H7 (cell line): ENCODE results near the gene NFIC. TPM values are rescaled to one million over a fixed set of nuclear protein-coding genes. Genes with fewer than 3 reads are reported as not detected.
"Not testable (repeated sequence)": the region's sequence is repeated elsewhere in the genome, so short reads cannot be mapped to it uniquely, and the experiment has no call there.

Source experiments
- DNase-seq: peaks from one replicate; pipeline ENCODE4 v3.0.0; 2012
- H3K27me3 ChIP-seq: 2 replicates; pipeline ENCODE4 v1.6.0; 2011; ENCODE audit warnings: mild to moderate bottlenecking, low read length; ENCODE audit not compliant: control insufficient read depth, insufficient read depth
- H3K36me3 ChIP-seq: replicated peaks from 2 replicates; pipeline ENCODE4 v1.5.1; 2011; ENCODE audit warnings: low read length; ENCODE audit not compliant: control insufficient read depth, insufficient read depth
- H3K4me3 ChIP-seq: 2 replicates; pipeline ENCODE4 v1.5.1; 2011; ENCODE audit warnings: low read depth, mild to moderate bottlenecking, control low read depth, low read length, moderate library complexity; ENCODE audit not compliant: insufficient read depth
- total RNA-seq: library from RNA; depleted of rRNA; stranded (reverse); fragments of >200 nt; shearing (Covaris generic); gene quantifications from 2 replicates; pipeline ENCODE4 v1.2.3, GENCODE V29; 2014

Gene NFIC
- total RNA-seq, 1 experiment from 2014 or later = 1.7 TPM

GRCh38 chr19:3345850-3346460 lies 20.4 kb upstream of the NFIC start:
- Histone ChIP-seq H3K36me3 (no peaks in the 10 kb centered on the region), H3K4me3 (no peak overlapping the region), H3K27me3 (no peaks in the 10 kb centered on the region)
- DNase-seq = peak; percentile 38

GRCh38 chr19:3346677-3347353 lies 19.6 kb upstream of the NFIC start:
- Histone ChIP-seq H3K4me3 (no peak overlapping the region), H3K36me3 (no peaks in the 10 kb centered on the region), H3K27me3 (no peaks in the 10 kb centered on the region; the same call in 1 of the 2 replicates)
- peak; percentile 56 for DNase-seq

- Histone ChIP-seq H3K36me3 (no peaks in the 10 kb centered on the region), H3K4me3 (no peak overlapping the region), H3K27me3 (no peaks in the 10 kb centered on the region; the same call in 1 of the 2 replicates)
- DNase-seq = peak; percentile 32
Measured at GRCh38 chr19:3348042-3348441, 18.3 kb upstream of the NFIC start.

GRCh38 chr19:3348469-3348868 lies 17.9 kb upstream of the NFIC start:
- H3K27me3 ChIP-seq, DNase-seq, H3K36me3 ChIP-seq, H3K4me3 ChIP-seq: not testable (repeated sequence)

GRCh38 chr19:3350014-3350663 lies 16.2 kb upstream of the NFIC start:
- peaks cover 12% of the 10 kb centered on the region for H3K27me3 ChIP-seq

GRCh38 chr19:3351702-3352447 lies 14.5 kb upstream of the NFIC start:
- DNase-seq = no peak
- H3K4me3 ChIP-seq = no peak overlapping the region
- peaks cover 26% of the 10 kb centered on the region for H3K27me3 ChIP-seq
- no peaks in the 10 kb centered on the region for H3K36me3 ChIP-seq

More at GRCh38 chr19:3350014-3350663, 16.2 kb upstream of the NFIC start:
- Histone ChIP-seq H3K4me3 (no peak overlapping the region), H3K36me3 (no peaks in the 10 kb centered on the region)
- no peak for DNase-seq

GRCh38 chr19:3353493-3353892 lies 12.9 kb upstream of the NFIC start:
- no peak overlapping the region for H3K4me3 ChIP-seq
- no peaks in the 10 kb centered on the region for H3K36me3 ChIP-seq
- no peak for DNase-seq
- peaks cover 43% of the 10 kb centered on the region for H3K27me3 ChIP-seq

- DNase-seq = no peak
- peaks cover 69% of the 10 kb centered on the region for H3K27me3 ChIP-seq
- H3K4me3 ChIP-seq = no peak overlapping the region
- no peaks in the 10 kb centered on the region for H3K36me3 ChIP-seq
Measured at GRCh38 chr19:3356805-3357204, 9.6 kb upstream of the NFIC start.

- peak; percentile 88 for DNase-seq
- peaks cover 76% of the 10 kb centered on the region for H3K27me3 ChIP-seq
- no peaks in the 10 kb centered on the region for H3K36me3 ChIP-seq
Measured at GRCh38 chr19:3357271-3357991, 9.0 kb upstream of the NFIC start.

GRCh38 chr19:3357992-3358688 lies 8.2 kb upstream of the NFIC start:
- Histone ChIP-seq H3K36me3 (no peaks in the 10 kb centered on the region), H3K4me3 (no peak overlapping the region), H3K27me3 (peaks cover 82% of the 10 kb centered on the region)
- peak; percentile 79 for DNase-seq

More at GRCh38 chr19:3357271-3357991, 9.0 kb upstream of the NFIC start:
- H3K4me3 ChIP-seq = no peak overlapping the region

GRCh38 chr19:3358689-3359014 lies 7.7 kb upstream of the NFIC start:
- peak overlapping the region; percentile 23; the same call in 1 of the 2 replicates for H3K4me3 ChIP-seq
- peaks cover 82% of the 10 kb centered on the region for H3K27me3 ChIP-seq
- DNase-seq = no peak
- no peaks in the 10 kb centered on the region for H3K36me3 ChIP-seq

- Histone ChIP-seq H3K4me3 (peak overlapping the region; percentile 36), H3K36me3 (no peaks in the 10 kb centered on the region), H3K27me3 (peaks cover 88% of the 10 kb centered on the region)
- peak; percentile 91 for DNase-seq
Measured at GRCh38 chr19:3359015-3359918, 7.1 kb upstream of the NFIC start.

- Histone ChIP-seq H3K4me3 (peak overlapping the region; percentile 36), H3K27me3 (peaks cover 89% of the 10 kb centered on the region), H3K36me3 (no peaks in the 10 kb centered on the region)
- peak; percentile 90 for DNase-seq
Measured at GRCh38 chr19:3359919-3360420, 6.4 kb upstream of the NFIC start.
